CD14-positive monocyte (primary cell): ENCODE results near the gene DIPK2B. TPM values are rescaled to one million over a fixed set of nuclear protein-coding genes. Genes with fewer than 3 reads are reported as not detected.

Source experiments
- DNase-seq, 3 donors: peaks; one replicate each; pipeline ENCODE4 v3.0.0-alpha.2; 2011 to 2022
- H2AFZ ChIP-seq: 2 replicates; pipeline ENCODE4 v1.6.0; 2012; ENCODE audit warnings: mild to moderate bottlenecking, low read depth, low read length, inconsistent platforms; ENCODE audit not compliant: insufficient read depth, poor library complexity, severe bottlenecking
- H3K27ac ChIP-seq, 2 donors: 1 replicate in 1 of 2; 2 replicates in 1 of 2; pipeline ENCODE4 v1.5.1; 2012 to 2013; ENCODE audit warnings: low read length in 2 of 2, control low read depth in 1 of 2, inconsistent platforms in 1 of 2, low read depth in 1 of 2, mild to moderate bottlenecking in 1 of 2
- H3K27me3 ChIP-seq, 2 donors: one replicate each; pipeline versions ENCODE4 v1.6.0 to v1.6.1; 2011 to 2013; ENCODE audit warnings: low read length in 2 of 2; ENCODE audit not compliant: control insufficient read depth in 2 of 2, insufficient read depth in 2 of 2
- H3K36me3 ChIP-seq, 2 donors: replicated peaks in 1 of 2; 1 replicate in 1 of 2; 2 replicates in 1 of 2; pipeline versions ENCODE4 v1.5.1 to v1.6.1; 2012 to 2013; ENCODE audit warnings: low read length in 2 of 2, control low read depth in 1 of 2, inconsistent platforms in 1 of 2, mild to moderate bottlenecking in 1 of 2; ENCODE audit not compliant: insufficient read depth in 2 of 2, control insufficient read depth in 1 of 2
- H3K4me1 ChIP-seq, 2 donors: 1 replicate in 1 of 2; 2 replicates in 1 of 2; pipeline versions ENCODE4 v1.5.1 to v1.6.1; 2012 to 2013; ENCODE audit warnings: low read length in 2 of 2, control low read depth in 1 of 2, inconsistent platforms in 1 of 2, mild to moderate bottlenecking in 1 of 2, moderate library complexity in 1 of 2; ENCODE audit not compliant: insufficient read depth in 2 of 2, control insufficient read depth in 1 of 2
- H3K4me2 ChIP-seq: replicated peaks from 2 replicates; pipeline ENCODE3; 2012; ENCODE audit warnings: low read length, moderate library complexity, mild to moderate bottlenecking; ENCODE audit not compliant: poor library complexity, severe bottlenecking; ENCODE audit errors: extremely low read depth
- H3K4me3 ChIP-seq, 3 experiments: fragments of 200-600 bp in 1 of 3; sonication (generic) in 1 of 3; replicated peaks in 1 of 3; 1 replicate in 2 of 3; 2 replicates in 1 of 3; pipeline ENCODE4 v1.5.1; 2011 to 2013; ENCODE audit warnings: low read length in 3 of 3, mild to moderate bottlenecking in 3 of 3, control low read depth in 2 of 3, low read depth in 2 of 3, inconsistent platforms in 1 of 3, moderate library complexity in 1 of 3
- H3K79me2 ChIP-seq: 2 replicates; pipeline ENCODE4 v1.6.0; 2012; ENCODE audit warnings: mild to moderate bottlenecking, control low read depth, inconsistent platforms, low read length, moderate library complexity; ENCODE audit not compliant: insufficient read depth
- H3K9ac ChIP-seq: 2 replicates; pipeline ENCODE4 v1.6.0; 2017; ENCODE audit warnings: low read length, mild to moderate bottlenecking; ENCODE audit not compliant: insufficient read depth, poor library complexity, severe bottlenecking
- H3K9me3 ChIP-seq, 2 donors: replicated peaks in 1 of 2; 1 replicate in 1 of 2; 2 replicates in 1 of 2; pipeline versions ENCODE4 v1.5.1 to v1.6.1; 2012 to 2013; ENCODE audit warnings: low read length in 2 of 2, control low read depth in 1 of 2; ENCODE audit not compliant: control insufficient read depth in 1 of 2, insufficient read depth in 1 of 2
- H4K20me1 ChIP-seq: 2 replicates; pipeline ENCODE4 v1.6.0; 2012; ENCODE audit warnings: mild to moderate bottlenecking, low read length, control low read depth, moderate library complexity; ENCODE audit not compliant: insufficient read depth
- H3K27ac Mint-ChIP-seq, 7 donors: one replicate each; pipeline ENCODE4 v1.8.0; 2020; ENCODE audit warnings: mild to moderate bottlenecking in 7 of 7, mixed read lengths in 7 of 7, moderate library complexity in 6 of 7, inconsistent platforms in 2 of 7
- H3K27me3 Mint-ChIP-seq, 3 donors: one replicate each; pipeline ENCODE4 v1.8.0; 2021 to 2022; ENCODE audit warnings: low read depth in 3 of 3, mild to moderate bottlenecking in 3 of 3, mixed read lengths in 3 of 3, moderate library complexity in 3 of 3, inconsistent platforms in 1 of 3
- H3K36me3 Mint-ChIP-seq, 2 donors: one replicate each; pipeline ENCODE4 v1.8.0; 2020; ENCODE audit warnings: mixed read lengths in 2 of 2, inconsistent platforms in 1 of 2, mild to moderate bottlenecking in 1 of 2
- H3K4me1 Mint-ChIP-seq: one replicate; pipeline ENCODE4 v1.8.0; 2020; ENCODE audit warnings: mild to moderate bottlenecking, mixed read lengths
- H3K4me3 Mint-ChIP-seq, 2 donors: one replicate each; pipeline ENCODE4 v1.8.0; 2020; ENCODE audit warnings: mild to moderate bottlenecking in 2 of 2, mixed read lengths in 2 of 2, moderate library complexity in 1 of 2
- H3K9me3 Mint-ChIP-seq, 7 donors: one replicate each; pipeline ENCODE4 v1.8.0; 2020 to 2022; ENCODE audit warnings: mixed read lengths in 7 of 7, mild to moderate bottlenecking in 6 of 7, moderate library complexity in 6 of 7, inconsistent platforms in 2 of 7
- CTCF ChIP-seq: fragments of 200-600 bp; IDR thresholded peaks from one replicate; pipeline ENCODE4 v1.8.0; 2022; ENCODE audit warnings: antibody characterized with exemption, mild to moderate bottlenecking
- WGBS: methylation state at CpG from one replicate; pipeline ENCODE4 v1.1.5; 2013; ENCODE audit warnings: missing lambda C conversion rate; ENCODE audit not compliant: insufficient coverage; 5-methylcytosine and 5-hydroxymethylcytosine counted together
- intact Hi-C, 2 donors: fragments of 100-400 bp; cut with micrococcal nuclease; formaldehyde crosslinking; loops; one replicate each; pipeline versions ENCODE4 v1.15.0 to v1.15.1; 2023
- polyA plus RNA-seq, 3 donors: library from polyadenylated mRNA; depleted of rRNA in 1 of 3; unstranded in 2 of 3; stranded (reverse) in 1 of 3; fragments of 300-500 nt in 2 of 3; fragments of >200 nt in 1 of 3; fragmentation: Illumina TruSeq in 2 of 3; gene quantifications; 1 replicate in 2 of 3; 2 replicates in 1 of 3; pipeline ENCODE4 v1.2.3, GENCODE V29; 2012 to 2021

The DIPK2B gene
- polyA plus RNA-seq, 3 donors = not detected

GRCh38 chrX:45172890-45173289 is 27.8 kb downstream of the DIPK2B start:
- no peak overlapping the region for H3K27ac ChIP-seq
- Mint-ChIP-seq H3K4me1 (peaks cover 15% of the 10 kb centered on the region), H3K4me3 (no peak overlapping the region), H3K27ac (peak overlapping the region in 3 of 7 donors; percentile 20 to 71 (median 50)), H3K36me3 (no peaks in the 10 kb centered on the region), H3K27me3 (peaks cover 0 to 13% (median 1%) of the 10 kb centered on the region in 3 donors), H3K9me3 (peaks cover 0 to 6% (median 3%) of the 10 kb centered on the region in 7 donors)
- no peak overlapping the region for H3K9ac ChIP-seq
- H3K9me3 ChIP-seq = no peaks in the 10 kb centered on the region
- peak; percentile 50 to 74 (median 59) for DNase-seq
- WGBS = no CpG with 5 or more reads among the region's 1 CpG
- no peak overlapping the region for H3K4me3 ChIP-seq
- H4K20me1 ChIP-seq = no peaks in the 10 kb centered on the region
- H3K79me2 ChIP-seq = no peaks in the 10 kb centered on the region
- H3K36me3 ChIP-seq = no peaks in the 10 kb centered on the region
- no peak overlapping the region for H2AFZ ChIP-seq
- peaks cover 11 to 25% of the 10 kb centered on the region in 2 donors for H3K4me1 ChIP-seq
- TF ChIP-seq CTCF = no peak
- intact Hi-C loops = no loop called here
- H3K4me2 ChIP-seq = no peak overlapping the region
- H3K27me3 ChIP-seq = no peaks in the 10 kb centered on the region

GRCh38 chrX:45166781-45167180 is 33.9 kb downstream of the DIPK2B start:
- no peak for DNase-seq
- Mint-ChIP-seq H3K4me1 (peaks cover 2% of the 10 kb centered on the region), H3K9me3 (peaks cover 0 to 6% (median 0%) of the 10 kb centered on the region in 7 donors), H3K27me3 (peaks cover 0 to 17% (median 1%) of the 10 kb centered on the region in 3 donors), H3K36me3 (no peaks in the 10 kb centered on the region), H3K27ac (no peak overlapping the region), H3K4me3 (no peak overlapping the region)
- Histone ChIP-seq H3K27ac (no peak overlapping the region), H4K20me1 (no peaks in the 10 kb centered on the region), H3K9me3 (no peaks in the 10 kb centered on the region), H3K79me2 (no peaks in the 10 kb centered on the region), H2AFZ (no peak overlapping the region), H3K27me3 (peaks cover 0 to 6% of the 10 kb centered on the region in 2 donors), H3K36me3 (no peaks in the 10 kb centered on the region), H3K4me3 (no peak overlapping the region), H3K4me1 (peaks cover 0 to 12% of the 10 kb centered on the region in 2 donors), H3K4me2 (no peak overlapping the region), H3K9ac (no peak overlapping the region)
- intact Hi-C loops = no loop called here
- no CpG with 5 or more reads among the region's 2 CpGs for WGBS
- TF ChIP-seq CTCF = no peak
